Measurements from ENCODE around the gene LEMD2. TPM values are rescaled to one million over a fixed set of nuclear protein-coding genes. Genes with fewer than 3 reads are reported as not detected.

LEMD2 gene
- total RNA-seq, 2 donors from 2014 or later: 57.4 to 77.2 TPM

DNA sequence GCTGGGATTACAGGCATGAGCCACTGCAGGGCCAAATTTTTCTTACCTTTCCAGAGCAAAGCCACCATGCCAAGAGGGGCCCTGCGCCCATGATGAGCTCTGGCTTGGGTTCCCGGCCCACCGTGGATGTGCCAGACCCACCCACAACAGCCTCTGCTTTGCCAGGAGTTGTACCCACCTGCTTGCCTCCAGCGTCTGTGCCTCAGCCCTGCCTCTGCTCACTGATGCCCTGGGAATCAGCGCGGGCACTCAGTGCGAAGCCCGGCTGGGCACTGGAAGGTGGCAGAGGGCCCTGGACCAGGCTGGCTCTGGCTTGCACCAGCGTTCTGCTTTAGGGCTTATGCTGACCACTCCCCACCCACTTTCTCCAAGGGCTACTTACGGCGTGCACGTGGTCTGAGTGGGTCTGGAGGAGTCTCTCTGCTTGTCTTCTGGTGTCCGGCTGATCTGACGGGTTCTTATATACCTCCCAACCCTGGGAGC is 14.7 kb upstream of the LEMD2 start, which contains the start of gene MLN:
Gene MLN, minus strand, starts transcription at position 433 of the 483 bp plus-strand sequence. CDS start 2,840 bp downstream, outside the sequence.
- H3K9me3 ChIP-seq: no peaks in the 10 kb centered on the region
- DNase-seq (ENCODE audit: low spot score) (no peak), ATAC-seq (ENCODE audit: insufficient number of reproducible peaks, low FRiP score, low read depth) (no peak)
- no peak for TF ChIP-seq CTCF (IDR thresholded peaks at IDR 0.05)
- H3K27me3 ChIP-seq (replicated peaks; ENCODE audit: insufficient read depth): no peaks in the 10 kb centered on the region
- no peak within 1 kb of the TSS for H3K27ac ChIP-seq
- no peaks in the 10 kb centered on the region for H3K36me3 ChIP-seq
- no peaks in the 10 kb centered on the region for H3K4me1 ChIP-seq (ENCODE audit: control insufficient read depth in 1 of 2, low read depth in 2 of 2)
- H3K4me3 ChIP-seq: no peak within 1 kb of the TSS

- H3K9me3 ChIP-seq: no peaks in the 10 kb centered on the region
- ATAC-seq (ENCODE audit: insufficient number of reproducible peaks, low FRiP score, low read depth) (no peak), DNase-seq (ENCODE audit: low spot score) (no peak)
- TF ChIP-seq CTCF (IDR thresholded peaks at IDR 0.05): no peak
- no peak overlapping the region for H3K4me3 ChIP-seq
- no peaks in the 10 kb centered on the region for H3K36me3 ChIP-seq
- H3K4me1 ChIP-seq (ENCODE audit: control insufficient read depth in 1 of 2, low read depth in 2 of 2): no peaks in the 10 kb centered on the region
- H3K27me3 ChIP-seq (replicated peaks; ENCODE audit: insufficient read depth): no peaks in the 10 kb centered on the region
- H3K27ac ChIP-seq: no peak overlapping the region
Measured at GRCh38 chr6:33802186-33802958, 13.4 kb upstream of the LEMD2 start.

- no peak for TF ChIP-seq CTCF (IDR thresholded peaks at IDR 0.05)
- Histone ChIP-seq H3K9me3 (no peaks in the 10 kb centered on the region), H3K27me3 (replicated peaks; ENCODE audit: insufficient read depth) (no peaks in the 10 kb centered on the region), H3K36me3 (no peaks in the 10 kb centered on the region), H3K4me3 (no peak overlapping the region), H3K4me1 (ENCODE audit: control insufficient read depth in 1 of 2, low read depth in 2 of 2) (no peaks in the 10 kb centered on the region), H3K27ac (no peak overlapping the region)
- ATAC-seq (ENCODE audit: insufficient number of reproducible peaks, low FRiP score, low read depth) (no peak), DNase-seq (ENCODE audit: low spot score) (no peak)
Measured at GRCh38 chr6:33801611-33802010, 12.7 kb upstream of the LEMD2 start.

DNA sequence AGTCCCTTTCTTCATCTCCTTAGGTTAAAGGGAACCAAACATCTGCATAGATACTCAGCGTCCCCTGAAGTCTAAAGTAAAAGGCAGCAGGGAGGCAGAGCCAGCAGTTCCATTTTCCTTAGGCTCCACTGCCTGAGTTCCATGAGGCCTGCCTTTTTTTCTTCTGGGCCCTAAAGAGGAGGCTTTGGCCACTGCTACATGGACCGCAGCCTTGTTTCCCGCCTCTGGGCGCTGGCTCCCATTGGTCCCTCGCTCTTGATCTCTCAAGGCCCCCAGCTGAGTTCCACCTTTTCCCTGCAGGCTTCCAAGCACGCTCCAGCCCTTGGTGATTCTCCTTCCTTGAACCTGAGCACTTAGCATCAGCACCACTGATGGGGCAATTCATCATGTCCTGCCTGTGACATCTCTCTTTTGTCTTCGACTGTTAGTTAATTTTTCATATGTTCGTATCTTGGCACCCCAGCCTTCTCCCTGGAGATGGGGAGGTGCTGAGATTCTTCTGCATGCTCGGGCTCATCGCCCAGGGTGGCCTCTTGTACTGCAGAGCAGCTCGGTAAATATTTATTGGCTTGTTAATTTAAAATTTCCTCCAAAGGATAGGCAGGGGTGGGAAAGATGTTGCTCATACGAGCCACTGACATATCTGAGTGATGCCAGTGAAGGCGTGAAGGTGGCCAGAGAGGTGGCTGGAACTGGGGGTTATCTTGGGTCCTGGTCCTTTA is 11.5 kb upstream of the LEMD2 start:
- Histone ChIP-seq H3K4me3 (no peak overlapping the region), H3K36me3 (no peaks in the 10 kb centered on the region), H3K9me3 (no peaks in the 10 kb centered on the region), H3K27ac (no peak overlapping the region), H3K27me3 (replicated peaks; ENCODE audit: insufficient read depth) (no peaks in the 10 kb centered on the region), H3K4me1 (ENCODE audit: control insufficient read depth in 1 of 2, low read depth in 2 of 2) (no peaks in the 10 kb centered on the region)
- TF ChIP-seq CTCF (IDR thresholded peaks at IDR 0.05): no peak
- ATAC-seq (ENCODE audit: insufficient number of reproducible peaks, low FRiP score, low read depth) (no peak), DNase-seq (ENCODE audit: low spot score) (no peak)

- TF ChIP-seq CTCF (IDR thresholded peaks at IDR 0.05): no peak
- Histone ChIP-seq H3K9me3 (no peaks in the 10 kb centered on the region), H3K27me3 (replicated peaks; ENCODE audit: insufficient read depth) (no peaks in the 10 kb centered on the region), H3K36me3 (no peaks in the 10 kb centered on the region), H3K4me3 (no peak overlapping the region), H3K4me1 (ENCODE audit: control insufficient read depth in 1 of 2, low read depth in 2 of 2) (no peaks in the 10 kb centered on the region), H3K27ac (no peak overlapping the region)
- no peak for ATAC-seq (ENCODE audit: insufficient number of reproducible peaks, low FRiP score, low read depth)
- no peak for DNase-seq (ENCODE audit: low spot score)
Measured at GRCh38 chr6:33799454-33800113, 10.7 kb upstream of the LEMD2 start.
